Umbilical cord (tissue), 2 donors: ENCODE data around the gene OR4F6. TPM values are rescaled to one million over a fixed set of nuclear protein-coding genes. Genes with fewer than 3 reads are reported as not detected.
"Not testable (repeated sequence)": the region's sequence is repeated elsewhere in the genome, so short reads cannot be mapped to it uniquely, and the experiment has no call there.

Experiments used
- DNase-seq: peaks from one replicate; pipeline ENCODE4 v3.0.0-alpha.2; 2015; ENCODE audit warnings: low spot score
- total RNA-seq: library from RNA; depleted of rRNA; stranded (reverse); fragments of >200 nt; gene quantifications from one replicate; pipeline ENCODE4 v1.2.3, GENCODE V29; 2014; ENCODE audit warnings: low replicate concordance; ENCODE audit not compliant: insufficient read depth

The OR4F6 gene, protein sequence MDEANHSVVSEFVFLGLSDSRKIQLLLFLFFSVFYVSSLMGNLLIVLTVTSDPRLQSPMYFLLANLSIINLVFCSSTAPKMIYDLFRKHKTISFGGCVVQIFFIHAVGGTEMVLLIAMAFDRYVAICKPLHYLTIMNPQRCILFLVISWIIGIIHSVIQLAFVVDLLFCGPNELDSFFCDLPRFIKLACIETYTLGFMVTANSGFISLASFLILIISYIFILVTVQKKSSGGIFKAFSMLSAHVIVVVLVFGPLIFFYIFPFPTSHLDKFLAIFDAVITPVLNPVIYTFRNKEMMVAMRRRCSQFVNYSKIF
- total RNA-seq, result 2.9 TPM

DNA sequence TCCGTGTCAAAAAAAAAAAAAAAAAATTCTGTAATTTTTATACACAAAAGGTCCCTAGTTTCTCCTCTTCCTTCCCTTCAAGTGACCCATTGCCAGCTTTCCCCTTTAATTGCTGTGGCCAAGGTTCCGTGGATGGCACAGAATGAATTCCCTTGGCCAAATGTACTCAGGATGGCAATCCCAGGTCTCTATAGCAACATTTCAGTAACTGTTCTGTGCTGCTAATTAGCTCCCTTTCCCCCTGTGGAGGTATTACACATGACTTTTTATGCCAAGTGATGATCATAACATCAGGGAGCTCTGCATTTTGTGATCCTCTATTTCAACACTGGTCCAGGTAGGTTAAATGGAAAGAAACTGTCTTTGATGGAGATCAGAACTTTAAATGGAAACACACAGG lies at the start of gene OR4F6:
OR4F6 (plus strand) TSS at position 301 of the 400 bp plus-strand sequence. CDS start 2,211 bp downstream, outside the sequence.
- DNase-seq, result no peak

DNA sequence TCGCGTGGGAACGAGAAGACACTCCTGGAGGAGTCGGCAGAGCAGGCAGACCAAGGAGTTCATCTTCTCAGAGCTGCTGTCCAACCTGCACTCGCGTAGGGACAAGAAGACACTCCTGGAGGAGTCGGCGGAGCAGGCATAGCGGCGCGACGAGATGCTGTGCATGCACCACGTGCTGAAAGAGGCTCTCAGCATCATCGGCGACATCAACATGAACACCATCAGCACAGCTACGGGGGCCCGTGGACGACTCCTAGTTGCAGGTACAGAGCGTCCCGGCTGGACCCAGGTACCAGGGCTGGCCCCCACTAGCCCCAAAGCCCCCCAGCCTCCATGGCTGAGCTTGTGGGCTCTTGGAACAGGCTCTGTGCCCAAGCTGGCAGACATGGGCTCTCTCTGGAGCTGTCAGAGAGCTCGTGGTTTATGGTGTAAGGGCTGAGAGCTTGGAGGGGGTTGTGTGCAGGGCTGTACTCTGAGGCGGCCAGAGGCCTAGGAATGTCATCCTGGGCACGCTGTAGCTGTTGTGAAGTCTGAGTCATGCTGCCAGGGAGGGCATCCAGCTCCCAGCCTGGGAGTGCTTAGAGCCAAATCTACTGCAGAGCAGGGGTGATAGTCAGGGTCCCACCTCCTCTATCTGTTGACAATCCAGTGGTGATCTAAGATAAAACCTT lies 38.5 kb upstream of the OR4F6 start:
- not testable (repeated sequence) for DNase-seq

DNA sequence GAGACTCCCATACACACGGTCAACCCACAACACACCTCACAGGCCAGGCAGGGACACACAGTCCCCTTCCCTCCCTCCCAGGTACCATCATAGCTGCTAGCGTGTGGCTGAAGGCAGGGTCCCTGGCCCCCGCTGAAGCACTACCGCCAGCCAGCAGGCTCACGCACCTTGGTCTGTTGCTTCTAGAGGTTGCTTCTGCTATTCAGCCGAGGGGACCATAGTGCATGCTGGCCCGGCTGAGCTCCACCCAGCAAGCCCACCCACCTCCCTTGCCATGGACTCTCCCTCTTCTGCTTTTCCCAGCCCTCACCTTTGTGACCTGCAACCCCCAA lies 38.0 kb upstream of the OR4F6 start:
- DNase-seq, result not testable (repeated sequence)

DNA sequence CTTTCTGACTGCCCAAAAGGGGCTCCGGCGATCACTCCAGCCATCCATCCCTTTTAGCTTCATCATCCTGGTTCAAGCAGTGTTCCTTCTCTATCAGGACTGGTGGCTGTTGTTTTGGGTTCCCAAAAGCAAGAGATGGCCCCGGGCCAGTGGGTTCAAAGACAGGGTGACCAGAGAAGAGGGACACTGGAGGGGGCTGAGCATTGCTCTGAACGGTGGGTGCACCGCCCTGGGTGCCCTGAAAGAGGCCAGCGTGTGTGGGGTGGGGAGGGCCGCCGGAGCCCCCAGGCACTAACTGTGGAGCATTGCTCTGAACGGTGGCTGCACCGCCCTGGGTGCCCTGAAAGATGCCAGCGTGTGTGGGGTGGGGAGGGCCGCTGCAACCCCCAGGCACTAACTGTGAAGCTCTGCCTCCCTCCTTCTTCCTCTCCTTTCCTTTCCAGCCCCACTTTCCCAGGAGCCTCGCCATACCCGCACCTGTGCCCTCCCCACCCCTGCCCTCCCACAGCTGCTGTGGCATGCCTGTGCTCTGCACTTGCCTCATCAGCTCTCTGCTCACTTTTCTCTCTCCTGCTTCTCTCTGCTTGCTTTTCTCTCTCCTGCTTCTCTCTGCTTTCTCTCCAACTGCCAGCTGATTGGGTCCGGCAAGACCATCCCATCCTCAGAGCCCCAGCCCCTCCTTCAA lies 37.4 kb upstream of the OR4F6 start:
- no peak for DNase-seq

DNA sequence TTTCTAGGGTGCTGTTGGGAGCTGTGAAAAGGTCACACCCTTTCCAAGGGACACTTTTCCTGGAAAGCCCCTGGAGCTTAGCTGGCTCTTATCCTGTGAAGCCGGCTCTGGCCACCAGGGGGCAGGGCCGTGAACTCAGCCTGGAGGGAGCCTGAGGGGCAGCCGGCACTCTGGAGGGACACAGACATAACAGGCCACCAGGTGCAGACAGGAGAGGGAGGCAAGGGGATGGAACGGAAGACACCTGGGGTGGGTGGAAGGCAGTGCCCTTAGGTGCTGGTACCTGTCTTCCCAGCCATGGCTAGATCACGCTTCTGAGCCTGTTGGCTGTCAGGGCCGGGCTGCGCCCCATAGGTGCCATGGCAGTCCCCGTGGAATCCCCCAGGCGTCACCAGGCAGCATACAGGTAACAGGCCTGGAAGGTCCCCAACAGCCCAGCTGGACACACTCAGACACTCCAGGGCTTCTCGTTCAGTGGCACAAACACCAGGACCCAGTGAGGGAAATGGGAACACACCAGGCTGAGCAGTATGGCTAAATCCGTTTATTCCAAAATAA lies 36.1 kb upstream of the OR4F6 start:
- DNase-seq, result not testable (repeated sequence)

GRCh38 chr15:101772921-101773320 lies 30.4 kb upstream of the OR4F6 start:
- DNase-seq, result no peak

DNA sequence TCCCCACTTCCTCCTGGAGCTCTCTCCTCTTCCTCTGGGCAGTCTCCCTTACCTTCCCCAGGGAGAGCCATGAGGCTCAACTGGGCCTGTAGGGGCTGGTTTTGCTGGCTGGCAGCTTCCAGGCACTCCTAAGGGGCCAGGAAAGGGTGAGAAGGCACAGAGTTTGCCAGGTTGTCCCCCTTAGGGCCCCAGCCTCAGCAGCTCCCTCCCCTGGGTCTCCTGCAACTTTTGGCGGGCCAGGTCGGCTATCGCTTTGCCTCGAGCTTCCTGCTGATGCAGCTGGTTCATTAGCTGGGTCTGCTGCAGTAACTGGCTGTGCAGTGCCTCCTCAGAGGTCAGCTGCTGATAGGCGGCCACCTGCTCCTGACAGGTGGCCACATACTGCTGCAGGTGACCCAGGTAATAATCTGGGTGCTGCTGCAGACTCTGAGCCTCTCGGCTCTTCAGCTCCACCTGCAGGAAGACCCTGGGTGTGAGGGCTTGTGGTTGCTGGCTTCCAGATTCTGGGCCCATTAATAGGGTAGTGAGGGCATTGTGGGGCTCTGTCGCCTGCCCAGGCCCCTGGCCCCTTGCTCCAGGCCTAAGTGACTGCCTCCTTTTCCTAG lies 29.7 kb upstream of the OR4F6 start:
- DNase-seq, result no peak

DNA sequence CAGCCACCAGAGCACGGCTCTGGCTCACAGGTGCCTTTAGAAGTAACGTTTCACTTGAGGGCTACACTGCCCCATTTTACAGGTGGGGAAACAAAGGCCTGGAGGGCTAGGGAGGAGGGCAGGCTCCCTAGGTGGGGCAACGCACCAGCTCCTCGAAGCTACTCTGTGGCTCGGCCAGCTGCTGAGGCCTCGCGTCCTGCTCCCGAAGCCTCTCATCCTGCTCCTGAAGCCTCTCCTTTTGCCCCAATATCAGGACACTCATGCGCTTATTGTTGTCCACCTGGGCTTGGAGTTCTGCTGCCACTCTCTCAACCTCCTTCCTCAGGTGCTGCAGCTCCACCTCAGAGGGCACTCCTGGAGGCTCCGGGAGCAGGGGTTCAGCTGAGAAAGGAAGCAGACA lies 28.2 kb upstream of the OR4F6 start:
- no peak for DNase-seq

DNA sequence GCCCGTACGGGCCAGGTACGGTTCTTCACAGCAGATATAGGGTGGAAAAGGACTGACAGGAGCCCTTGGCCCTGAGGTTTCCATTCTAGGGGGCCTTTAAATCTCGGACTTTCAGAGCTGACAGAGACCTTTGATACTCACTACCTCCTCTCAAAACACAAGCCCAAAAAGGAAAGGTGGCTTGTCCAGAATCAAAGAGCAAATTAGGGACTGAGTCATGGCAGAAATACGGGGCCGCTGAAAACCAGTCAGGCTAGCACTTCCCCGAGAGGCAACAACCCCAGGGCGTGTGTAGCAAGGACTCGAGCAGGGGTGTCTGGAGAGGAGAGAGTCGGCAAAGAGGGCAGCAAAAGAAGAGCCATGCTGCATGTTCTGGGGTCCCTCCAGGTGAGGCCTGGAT lies 24.7 kb upstream of the OR4F6 start:
- DNase-seq, result not testable (repeated sequence)

DNA sequence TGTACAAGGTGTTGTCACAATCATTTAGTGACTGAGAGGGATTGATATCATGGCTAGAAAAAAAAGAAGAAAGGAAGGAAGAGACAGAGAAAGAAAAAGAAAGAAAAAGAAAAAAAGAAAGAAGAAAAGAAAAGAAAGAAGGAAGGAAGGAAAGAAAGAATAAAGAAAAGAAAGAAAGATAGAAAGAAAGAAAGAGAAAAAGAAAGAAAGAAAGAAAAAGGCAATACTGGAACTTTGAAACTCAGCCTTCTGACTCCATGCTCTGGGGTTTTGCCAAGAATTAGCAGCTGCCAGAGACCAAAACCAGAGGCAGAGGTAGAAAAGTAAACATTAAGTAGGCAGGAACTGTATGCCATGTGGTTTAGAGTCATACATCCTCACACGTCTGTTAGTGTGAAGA lies 23.1 kb upstream of the OR4F6 start:
- not testable (repeated sequence) for DNase-seq

GRCh38 chr15:101781928-101782327 lies 21.4 kb upstream of the OR4F6 start:
- no peak for DNase-seq

GRCh38 chr15:101784644-101785043 lies 18.7 kb upstream of the OR4F6 start:
- DNase-seq, result no peak

- not testable (repeated sequence) for DNase-seq
These were observed 16.9 kb upstream of the OR4F6 start for GRCh38 chr15:101786422-101786821.

GRCh38 chr15:101788001-101788400 lies 15.3 kb upstream of the OR4F6 start:
- DNase-seq, result not testable (repeated sequence)

GRCh38 chr15:101788503-101789269 lies 14.6 kb upstream of the OR4F6 start:
- not testable (repeated sequence) for DNase-seq

DNA sequence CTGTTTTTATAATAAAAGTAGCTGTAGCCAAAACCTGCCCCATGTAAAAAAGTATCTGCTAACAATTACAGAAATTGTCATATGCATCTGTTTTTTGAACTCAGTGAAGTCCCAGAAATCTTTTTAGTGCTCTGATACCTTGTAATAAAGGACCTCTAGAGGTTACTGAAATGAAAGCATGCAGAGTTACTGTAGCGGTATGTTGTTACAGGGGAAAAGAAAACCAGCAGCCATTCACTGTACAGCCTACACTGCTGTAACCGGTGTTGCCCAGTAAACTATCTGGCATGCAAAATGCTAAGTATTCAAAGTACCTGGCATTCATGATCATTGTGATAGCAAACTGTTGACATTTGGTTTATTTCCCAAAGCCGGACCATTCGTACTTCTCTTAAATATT lies 12.6 kb upstream of the OR4F6 start:
- not testable (repeated sequence) for DNase-seq

GRCh38 chr15:101793981-101794380 lies 9.3 kb upstream of the OR4F6 start:
- DNase-seq, result not testable (repeated sequence)

GRCh38 chr15:101795455-101795854 lies 7.9 kb upstream of the OR4F6 start:
- DNase-seq, result no peak

GRCh38 chr15:101799665-101800064 lies 3.6 kb upstream of the OR4F6 start:
- DNase-seq, result no peak

DNA sequence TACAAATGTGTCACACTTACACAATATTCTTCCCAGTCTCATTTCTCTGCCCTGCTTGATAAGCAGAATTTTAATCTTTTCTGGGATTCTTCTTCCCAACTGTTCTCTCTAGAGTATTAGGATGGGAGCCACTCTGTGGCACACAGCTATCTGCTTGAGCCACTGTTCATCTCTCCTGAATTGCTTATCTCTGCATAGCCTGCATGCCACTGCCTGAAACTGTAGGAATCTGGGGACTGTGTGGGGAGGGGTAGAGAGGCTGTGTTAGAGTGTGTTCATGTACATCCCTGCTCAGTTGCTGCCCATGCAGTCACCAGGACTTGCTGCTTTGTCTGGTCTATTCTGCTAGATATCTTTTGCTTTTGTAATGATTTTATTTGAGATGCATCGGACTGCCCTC lies 2.3 kb upstream of the OR4F6 start:
- peak; percentile 3 for DNase-seq

GRCh38 chr15:101803676-101804075 lies 367 bp downstream of the OR4F6 start:
- no peak for DNase-seq
